ENCODE measurements around the gene BICDL2.

Gene BICDL2

GRCh38 chr16:3045758-3046640, 9.3 kb upstream of the BICDL2 start, which contains the start of gene MMP25:
MMP25 (plus strand) TSS chr16:3046561; CDS start chr16:3046918, 357 bp downstream.
- DNase-seq = no peak

DNA sequence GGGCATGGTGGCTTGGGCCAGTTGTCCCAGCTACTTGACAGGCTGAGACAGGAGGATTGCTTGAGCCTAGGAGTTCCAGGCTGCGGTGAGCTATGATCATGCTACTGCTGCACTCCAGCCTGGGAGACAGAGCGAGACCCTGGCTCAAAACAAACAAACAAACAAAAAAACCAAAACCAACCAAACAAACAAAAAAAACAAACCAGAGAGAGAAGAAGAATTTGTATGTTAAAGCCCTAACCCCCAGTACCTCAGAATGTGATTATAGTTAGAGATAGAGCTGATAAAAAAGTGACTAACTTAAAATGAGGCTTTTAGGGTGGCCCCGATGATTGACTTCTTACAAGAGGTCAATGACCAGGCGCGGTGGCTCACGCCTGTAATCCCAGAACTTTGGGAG, 8.0 kb upstream of the BICDL2 start:
- no peak for DNase-seq

DNA sequence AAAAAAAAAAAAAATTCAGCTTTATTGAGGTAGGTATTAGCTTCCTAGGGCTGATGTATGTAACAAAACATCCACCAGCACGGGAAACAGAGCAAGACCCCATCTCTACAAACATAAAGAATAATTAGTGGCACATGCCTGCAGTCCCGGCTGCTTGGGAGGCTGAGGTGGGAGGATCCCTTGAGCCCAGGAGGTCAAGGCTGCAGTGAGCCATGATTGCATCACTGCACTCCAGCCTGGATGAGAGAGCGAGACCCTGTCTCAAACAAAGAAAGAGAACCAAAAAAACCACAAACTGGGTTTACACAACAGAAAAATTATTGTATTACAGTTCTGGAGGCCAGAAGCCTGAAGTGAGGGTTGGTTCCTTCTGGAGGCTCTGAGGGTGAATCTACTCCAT, 5.6 kb upstream of the BICDL2 start:
- no peak for DNase-seq

- no peak for DNase-seq
Observed at GRCh38 chr16:3038896-3039295, 2.2 kb upstream of the BICDL2 start.

DNA sequence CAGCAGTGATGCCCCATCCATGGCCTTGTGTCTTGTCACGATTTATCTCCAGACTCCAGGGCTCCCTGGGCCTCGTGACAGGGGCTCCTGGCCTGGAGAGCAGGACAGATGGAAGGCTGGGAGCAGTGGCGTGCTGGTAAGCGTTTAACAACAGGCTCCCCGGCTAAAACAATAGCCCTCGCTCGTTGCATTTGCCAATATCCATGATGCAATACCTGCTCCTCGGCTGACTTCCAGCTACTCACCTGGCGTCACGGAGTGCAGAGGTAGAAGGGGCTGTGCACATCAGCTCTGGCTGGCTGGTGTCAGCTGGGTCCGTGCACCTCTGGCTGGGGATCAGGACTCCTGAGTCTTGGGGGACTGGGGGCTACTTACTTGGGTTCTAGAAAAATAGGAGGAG, 1.5 kb upstream of the BICDL2 start:
- no peak for DNase-seq

GRCh38 chr16:3035972-3036725, 595 bp downstream of the BICDL2 start:
- DNase-seq = no peak

DNA sequence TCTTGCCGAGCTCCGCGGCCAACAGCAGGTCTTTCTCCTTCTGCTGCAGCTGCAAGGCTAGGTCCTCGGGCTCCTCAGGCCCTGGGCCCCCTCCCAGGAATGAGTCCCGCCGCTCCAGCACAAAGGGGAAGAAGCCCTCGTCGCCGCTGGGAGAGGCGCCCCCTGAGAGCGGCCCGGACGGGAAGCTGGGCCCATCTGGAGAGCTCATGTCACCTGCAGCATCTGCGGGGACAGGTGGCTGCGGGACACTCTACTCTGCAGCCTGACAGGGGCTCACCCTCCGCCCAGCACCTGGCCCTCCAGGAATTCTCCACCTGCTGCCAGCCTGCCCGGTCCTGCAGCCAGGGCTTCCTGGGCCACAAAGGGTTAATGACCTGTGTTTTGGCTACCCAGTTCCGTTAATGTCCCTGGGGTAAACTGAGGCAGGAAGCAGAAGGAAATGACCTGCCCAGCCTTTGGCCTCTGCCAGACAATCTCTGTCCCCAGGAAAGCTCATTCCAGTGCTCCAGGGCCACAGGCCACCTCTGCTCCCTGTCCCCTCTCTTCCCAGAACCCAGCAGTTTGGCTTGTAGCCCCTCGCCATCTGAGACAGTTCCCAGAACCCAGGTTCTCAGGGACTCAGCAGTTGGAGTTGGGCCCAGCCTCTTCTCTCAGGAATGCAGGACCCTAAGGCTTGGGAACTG, 1.3 kb downstream of the BICDL2 start:
- DNase-seq = no peak

DNA sequence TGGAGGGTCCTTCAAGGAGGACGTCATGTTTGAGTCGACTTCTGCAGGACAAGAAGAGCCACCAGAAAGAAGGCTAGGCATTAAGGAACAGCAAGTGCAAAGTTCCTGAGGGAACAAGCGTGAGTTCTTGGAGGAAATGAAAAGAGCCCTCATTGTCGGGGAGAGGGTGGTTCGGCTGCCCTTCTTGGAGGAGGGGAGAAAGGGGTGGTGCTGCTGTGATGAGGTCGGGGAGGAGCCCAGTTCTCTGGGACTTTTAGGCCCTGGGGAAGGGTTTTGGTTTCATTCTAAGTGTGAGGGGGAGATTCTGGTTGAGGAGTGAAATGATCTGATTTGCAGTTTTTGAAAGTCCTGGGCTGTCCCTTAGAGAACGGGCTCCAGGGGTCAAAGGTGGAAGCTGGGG, 4.1 kb downstream of the BICDL2 start:
- no peak for DNase-seq

DNA sequence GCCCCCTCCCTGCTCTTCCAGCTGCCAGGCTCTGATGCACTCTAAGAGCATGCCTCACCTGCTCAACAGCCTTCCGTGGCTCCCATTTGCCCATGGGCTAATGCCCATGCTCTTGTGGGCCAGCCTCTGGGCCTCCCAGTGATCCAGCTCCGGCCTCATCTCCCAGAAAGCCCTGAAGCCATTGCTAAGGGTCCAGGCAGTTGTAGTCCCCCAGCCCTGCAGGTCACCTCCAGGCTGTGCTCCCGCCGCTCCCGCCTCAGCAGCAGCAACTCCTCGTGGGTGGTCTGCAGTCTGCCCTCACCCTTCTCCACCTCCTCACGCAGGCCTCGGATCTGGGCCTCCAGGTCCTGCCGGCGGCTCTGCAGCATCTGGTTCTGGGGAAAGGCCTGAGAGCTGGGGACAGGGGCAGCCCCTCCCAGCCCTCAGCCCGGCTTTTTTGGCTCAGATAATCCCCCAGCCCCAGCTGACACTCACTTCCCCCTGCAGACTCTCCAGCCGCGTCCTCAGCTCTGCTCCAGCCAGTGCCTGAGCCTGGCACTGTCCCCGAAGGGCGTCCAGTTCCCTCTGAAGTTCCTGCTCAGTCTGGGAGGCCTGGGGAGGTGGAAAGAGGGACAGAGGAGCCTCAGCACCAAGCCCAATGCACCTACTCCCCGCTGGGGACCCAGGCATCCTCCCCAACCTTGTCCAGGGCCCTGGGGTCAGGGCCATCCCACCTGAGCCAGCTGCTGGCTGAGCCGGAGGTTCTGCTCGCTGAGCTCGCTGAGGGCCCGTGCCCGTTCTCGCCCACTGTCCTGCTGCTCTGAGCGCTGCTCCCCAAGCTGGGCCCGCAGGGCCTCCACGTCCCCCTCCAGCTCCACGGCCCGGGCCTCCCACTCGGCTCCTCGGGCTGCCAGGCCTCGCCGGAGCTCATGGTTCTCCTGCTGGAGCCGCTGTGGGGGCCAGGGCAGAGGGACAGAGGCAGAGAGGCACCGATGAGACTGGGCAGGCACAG, 6.2 kb downstream of the BICDL2 start:
- no peak for DNase-seq

DNA sequence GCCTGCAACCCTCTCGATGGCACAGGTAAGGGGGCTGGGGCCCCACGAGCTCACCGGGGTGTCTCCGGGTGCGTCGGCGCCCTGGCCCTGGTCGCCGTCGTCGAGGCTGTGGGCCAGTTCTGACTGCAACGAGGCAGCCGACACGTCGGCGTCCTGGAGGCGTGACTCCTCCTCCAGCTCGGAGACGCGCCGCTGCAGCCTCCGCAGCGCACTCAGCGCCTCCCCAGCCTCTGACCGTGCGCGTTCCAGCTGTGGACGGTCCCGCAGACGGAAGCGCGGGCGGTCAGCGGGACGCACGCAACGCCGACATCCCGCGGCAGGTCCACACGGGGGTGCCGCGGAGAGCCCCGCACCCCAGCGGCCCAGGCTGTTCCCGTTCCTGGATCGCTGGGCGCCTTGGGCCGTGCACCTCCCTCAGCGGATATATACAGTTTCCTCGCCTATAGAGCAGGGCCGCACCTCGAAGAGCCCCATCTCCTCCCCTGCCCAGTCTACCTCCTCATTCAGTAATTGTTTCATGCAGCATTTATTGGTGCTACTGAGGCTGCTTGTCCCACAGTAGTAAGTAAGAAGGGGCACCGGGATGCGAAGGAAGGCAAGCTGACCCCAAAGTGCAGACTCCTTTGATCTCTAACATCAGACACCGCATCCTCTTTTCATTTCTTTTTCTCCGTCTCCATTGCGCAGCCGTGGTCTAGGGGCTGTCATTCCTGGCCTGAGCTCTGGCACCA, 7.1 kb downstream of the BICDL2 start:
- DNase-seq = no peak

DNA sequence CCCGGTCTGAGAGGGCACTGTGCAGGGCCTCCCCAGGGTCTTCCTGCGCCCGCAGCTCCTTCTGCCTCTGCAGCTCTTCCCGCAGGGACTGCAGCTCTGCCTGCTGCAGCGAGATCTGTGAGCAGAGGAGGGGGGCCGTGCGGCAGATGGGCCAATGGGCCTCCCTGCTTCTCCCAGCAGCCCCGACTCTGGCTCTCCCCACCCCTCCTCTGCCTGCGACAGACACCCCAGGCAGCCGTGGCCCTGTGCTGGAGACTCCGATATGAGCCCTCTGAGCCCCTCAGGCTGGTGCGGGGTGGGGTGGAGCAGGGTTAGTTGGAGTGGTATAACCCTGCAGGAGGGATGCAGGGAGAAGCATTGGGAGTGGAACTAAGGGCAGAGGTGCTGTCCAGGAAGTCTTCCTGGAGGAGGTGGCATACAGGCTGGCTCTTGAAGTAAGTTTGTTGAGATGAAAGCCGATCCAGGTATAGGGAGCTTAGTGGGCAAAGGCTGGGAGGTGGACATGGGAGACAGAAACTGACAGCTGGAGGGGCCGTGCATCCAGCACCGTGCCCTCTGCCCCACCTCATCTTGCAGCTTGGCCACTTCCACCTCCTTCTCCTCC, 7.9 kb downstream of the BICDL2 start:
- DNase-seq = no peak

DNA sequence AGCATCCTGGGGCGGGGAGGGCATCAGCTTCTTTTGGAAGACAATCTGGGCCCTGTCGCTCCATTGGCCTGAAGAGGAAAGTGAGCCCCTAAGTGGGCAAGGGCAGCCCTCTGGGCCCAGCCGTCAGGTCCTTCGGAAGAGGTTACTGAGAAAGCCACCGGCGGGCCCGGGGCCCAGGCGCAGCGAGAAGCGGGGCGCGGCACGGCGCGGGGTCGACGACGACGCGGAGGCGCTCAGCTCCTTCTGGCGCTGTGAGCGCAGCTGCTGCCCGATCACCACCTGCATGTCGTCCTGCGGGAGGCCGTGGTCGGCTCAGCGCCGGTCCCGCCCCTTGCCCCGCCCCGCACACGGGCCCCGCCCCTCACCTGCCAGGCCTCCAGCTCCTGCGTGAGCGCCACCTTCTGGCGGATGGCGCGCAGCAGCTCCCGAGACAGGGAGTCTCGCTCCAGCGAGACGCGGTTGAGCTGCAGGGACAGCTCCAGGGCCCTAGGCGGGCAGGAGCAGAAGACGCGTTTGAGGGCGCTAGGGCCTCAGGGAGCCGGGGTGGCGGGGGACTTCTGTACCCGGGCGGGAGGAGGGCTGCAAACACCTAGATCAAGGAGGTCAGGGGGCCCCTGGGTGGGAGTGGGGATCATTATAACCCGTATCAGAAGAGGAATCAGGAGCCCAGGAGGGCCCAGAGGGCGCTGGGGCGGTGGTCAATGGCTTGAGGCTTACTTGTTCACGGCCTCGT, 8.6 kb downstream of the BICDL2 start:
- DNase-seq = peak; percentile 53

DNA sequence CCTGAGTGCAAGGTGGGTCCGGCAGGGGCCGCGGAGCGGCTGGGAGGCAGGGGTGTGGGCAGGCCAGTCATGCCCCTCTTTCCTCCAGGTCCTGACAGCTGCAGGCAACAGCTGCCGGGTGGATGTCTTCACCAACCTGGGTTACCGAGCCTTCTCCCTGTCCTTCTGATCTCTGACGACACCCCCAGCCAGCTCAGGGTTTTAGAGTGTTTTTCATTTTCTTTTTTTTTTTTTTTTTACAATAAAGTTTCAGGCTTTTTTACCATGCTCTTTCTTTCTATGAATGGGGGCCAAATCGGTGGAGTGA, 9.3 kb downstream of the BICDL2 start:
- no peak for DNase-seq

DNA sequence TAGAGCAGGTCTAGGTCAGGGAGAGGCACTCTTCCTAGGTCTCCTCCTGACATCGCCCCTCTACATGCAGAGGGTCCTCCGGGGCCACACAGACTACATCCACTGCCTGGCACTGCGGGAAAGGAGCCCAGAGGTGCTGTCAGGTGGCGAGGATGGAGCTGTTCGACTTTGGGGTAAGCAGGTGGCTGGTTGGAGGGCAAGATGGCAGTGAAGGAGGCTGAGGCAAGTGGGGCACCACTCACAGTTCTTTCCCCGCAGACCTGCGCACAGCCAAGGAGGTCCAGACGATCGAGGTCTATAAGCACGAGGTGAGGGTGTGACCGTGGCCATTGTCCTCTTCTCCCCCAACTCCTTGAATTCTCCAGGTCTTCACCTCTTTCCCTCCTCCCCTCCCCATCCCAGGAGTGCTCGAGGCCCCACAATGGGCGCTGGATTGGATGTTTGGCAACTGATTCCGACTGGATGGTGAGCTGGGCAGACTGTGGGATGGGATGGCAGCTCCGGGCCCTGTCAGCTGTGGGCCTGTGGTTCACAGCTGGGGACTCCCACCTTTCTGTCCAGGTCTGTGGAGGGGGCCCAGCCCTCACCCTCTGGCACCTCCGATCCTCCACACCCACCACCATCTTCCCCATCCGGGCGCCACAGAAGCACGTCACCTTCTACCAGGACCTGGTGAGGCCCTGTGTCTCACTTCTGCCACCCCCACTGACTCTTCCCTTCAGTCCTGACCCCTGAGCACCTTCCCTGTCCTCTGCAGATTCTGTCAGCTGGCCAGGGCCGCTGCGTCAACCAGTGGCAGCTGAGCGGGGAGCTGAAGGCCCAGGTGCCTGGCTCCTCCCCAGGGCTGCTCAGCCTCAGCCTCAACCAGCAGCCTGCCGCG, 9.9 kb downstream of the BICDL2 start:
- no peak for DNase-seq

GRCh38 chr16:3026003-3026378, 10.8 kb downstream of the BICDL2 start:
- DNase-seq = no peak

DNA sequence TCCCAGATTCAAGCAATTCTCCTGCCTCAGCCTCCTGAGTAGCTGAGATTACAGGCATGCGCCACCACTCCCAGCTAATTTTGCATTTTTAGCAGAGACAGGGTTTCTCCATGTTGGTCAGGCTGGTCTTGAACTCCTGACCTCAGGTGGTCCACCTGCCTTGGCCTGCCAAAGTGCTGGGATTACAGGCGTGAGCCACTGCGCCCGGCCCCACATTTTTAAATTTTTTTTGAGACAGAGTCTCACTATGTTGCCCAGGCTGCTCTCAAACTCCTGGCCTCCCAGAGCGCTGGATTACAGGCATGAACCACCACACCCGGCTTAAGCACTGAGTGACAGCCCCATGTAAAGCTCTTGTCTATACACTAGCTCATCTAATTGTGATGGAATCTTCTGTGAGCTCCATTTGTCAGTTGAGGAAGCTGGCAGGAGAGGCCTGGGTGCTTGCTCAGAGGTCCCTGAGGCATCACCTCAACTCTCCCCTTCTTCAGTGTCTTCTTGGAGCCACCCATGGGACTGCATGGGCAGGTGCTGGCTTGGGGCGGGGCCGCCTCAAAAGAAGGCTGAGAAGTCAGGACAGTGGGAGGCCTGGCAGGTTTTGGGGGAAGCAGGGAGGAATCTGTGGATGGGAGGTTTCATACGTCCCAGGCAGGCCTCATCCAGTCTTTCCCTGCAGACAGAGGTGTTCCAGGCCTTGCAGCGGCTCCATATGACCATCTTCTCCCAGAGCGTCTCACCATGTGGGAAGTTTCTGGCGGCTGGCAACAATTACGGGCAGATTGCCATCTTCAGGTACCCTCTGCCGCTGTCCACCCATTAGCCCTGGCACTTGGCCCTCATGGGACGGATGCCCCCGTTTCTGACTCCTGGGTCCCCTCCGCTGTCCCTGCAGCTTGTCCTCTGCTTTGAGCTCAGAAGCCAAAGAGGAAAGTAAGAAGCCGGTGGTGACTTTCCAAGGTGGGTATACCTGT, 11.4 kb downstream of the BICDL2 start:
- DNase-seq = no peak

DNA sequence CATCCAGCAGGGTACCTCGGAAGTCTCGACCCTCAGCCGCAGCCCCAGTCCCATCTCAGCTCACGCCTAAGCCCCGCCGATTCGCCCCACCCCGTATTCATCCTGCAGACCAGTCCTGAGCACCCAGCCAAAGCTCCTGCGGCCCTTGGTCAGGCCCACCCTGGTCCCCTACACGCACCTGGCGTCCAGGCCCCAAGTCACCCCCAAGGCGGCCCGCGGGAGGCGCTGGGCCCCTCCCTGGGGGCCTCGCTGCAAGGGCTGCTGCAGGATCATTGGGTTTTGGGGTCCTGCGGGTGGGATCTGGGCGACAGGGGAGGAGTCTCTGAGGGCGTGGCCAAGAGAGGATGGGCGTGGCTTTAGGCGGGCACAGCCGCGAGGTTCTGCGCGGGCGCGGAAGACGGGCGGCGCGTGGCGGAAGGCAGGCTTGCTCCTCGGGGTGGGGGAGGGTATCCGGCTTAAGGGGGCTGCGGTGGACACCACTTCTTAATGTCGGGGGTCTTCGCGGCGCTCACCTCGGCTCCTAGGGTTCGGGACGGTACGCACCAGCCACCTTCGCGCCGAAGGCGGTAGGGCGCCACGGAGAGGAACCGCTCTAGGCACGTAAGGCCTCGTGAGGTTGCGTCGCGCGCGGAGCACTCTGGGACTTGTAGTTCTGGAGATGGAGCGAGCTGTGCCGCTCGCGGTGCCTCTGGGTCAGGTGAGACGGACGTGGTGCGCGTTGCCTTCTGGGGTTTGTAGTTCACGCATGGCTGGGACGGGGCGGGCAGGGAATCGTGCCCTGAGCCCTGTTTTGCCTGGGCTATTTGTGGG, 12.9 kb downstream of the BICDL2 start, which contains the start of the genes HCFC1R1 and THOC6:
TSS of gene HCFC1R1 (minus strand) at position 274 of the 810 bp plus-strand sequence. CDS start at position 273, 1 bp downstream.
TSS of gene THOC6 (plus strand) at position 367 of the 810 bp plus-strand sequence. CDS start at position 659, 292 bp downstream.
- DNase-seq = peak; percentile 83
